GM21367 (cell line): ENCODE data around the gene HDGFL3.
"Not testable (repeated sequence)": the region's sequence is repeated elsewhere in the genome, so short reads cannot be mapped to it uniquely, and the experiment has no call there.

ENCODE experiments used
- ATAC-seq: cut with Tn5 transposase; IDR thresholded peaks from one replicate; pipeline ENCODE4 v1.9.1; 2021; ENCODE audit not compliant: unreplicated experiment

Gene HDGFL3

GRCh38 chr15:83194528-83194927 is 13.1 kb downstream of the HDGFL3 start:
- ATAC-seq, result no peak

- no peak for ATAC-seq
These were observed 13.9 kb downstream of the HDGFL3 start for GRCh38 chr15:83193721-83194120.

GRCh38 chr15:83192742-83193141 is 14.9 kb downstream of the HDGFL3 start:
- ATAC-seq, result no peak

GRCh38 chr15:83190450-83190849 is 17.2 kb downstream of the HDGFL3 start:
- ATAC-seq, result no peak

GRCh38 chr15:83185561-83185960 is 22.1 kb downstream of the HDGFL3 start:
- ATAC-seq, result no peak

- no peak for ATAC-seq
These were observed 28.7 kb downstream of the HDGFL3 start for GRCh38 chr15:83178869-83179325.

- no peak for ATAC-seq
These were observed 29.2 kb downstream of the HDGFL3 start for GRCh38 chr15:83178390-83178789.

GRCh38 chr15:83174891-83175290 is 32.7 kb downstream of the HDGFL3 start:
- no peak for ATAC-seq

GRCh38 chr15:83170474-83171165 is 37.0 kb downstream of the HDGFL3 start:
- ATAC-seq, result no peak

- not testable (repeated sequence) for ATAC-seq
These were observed 38.0 kb downstream of the HDGFL3 start for GRCh38 chr15:83169576-83169975.

GRCh38 chr15:83166830-83167229 is 40.8 kb downstream of the HDGFL3 start:
- no peak for ATAC-seq

GRCh38 chr15:83166218-83166617 is 41.4 kb downstream of the HDGFL3 start:
- no peak for ATAC-seq

GRCh38 chr15:83164771-83165404 is 42.7 kb downstream of the HDGFL3 start:
- ATAC-seq, result no peak

GRCh38 chr15:83164111-83164770 is 43.4 kb downstream of the HDGFL3 start:
- ATAC-seq, result no peak

GRCh38 chr15:83163032-83163431 is 44.6 kb downstream of the HDGFL3 start:
- ATAC-seq, result no peak

GRCh38 chr15:83160741-83161140 is 46.9 kb downstream of the HDGFL3 start:
- no peak for ATAC-seq

GRCh38 chr15:83158393-83158792 is 49.2 kb downstream of the HDGFL3 start:
- no peak for ATAC-seq

GRCh38 chr15:83155942-83156341 is 51.7 kb downstream of the HDGFL3 start:
- ATAC-seq, result no peak

- ATAC-seq, result no peak
These were observed 54.3 kb downstream of the HDGFL3 start for GRCh38 chr15:83153288-83153687.

- no peak for ATAC-seq
These were observed 62.9 kb downstream of the HDGFL3 start for GRCh38 chr15:83144771-83145170.

GRCh38 chr15:83142151-83142550 is 65.5 kb downstream of the HDGFL3 start:
- ATAC-seq, result not testable (repeated sequence)

GRCh38 chr15:83132861-83133523 is 74.6 kb downstream of the HDGFL3 start:
- ATAC-seq, result no peak
